Ectodermal cell (in vitro differentiated cells): Measurements from ENCODE around the gene KDM4B.
"Not testable (repeated sequence)": the region's sequence is repeated elsewhere in the genome, so short reads cannot be mapped to it uniquely, and the experiment has no call there.

Experiments used
- H3K27ac ChIP-seq: 2 replicates; pipeline ENCODE4 v1.7.0; 2013; ENCODE audit warnings: mild to moderate bottlenecking, low read depth, low read length; ENCODE audit not compliant: insufficient read depth, poor library complexity, severe bottlenecking
- H3K27me3 ChIP-seq: 2 replicates; pipeline ENCODE4 v1.7.0; 2013; ENCODE audit warnings: mild to moderate bottlenecking, low read length; ENCODE audit not compliant: insufficient read depth, control insufficient read depth, poor library complexity, severe bottlenecking
- H3K36me3 ChIP-seq: one replicate; pipeline ENCODE4 v1.7.0; 2013; ENCODE audit warnings: low read length; ENCODE audit not compliant: control insufficient read depth, insufficient read depth
- H3K4me1 ChIP-seq: one replicate; pipeline ENCODE4 v1.7.0; 2013; ENCODE audit warnings: low read length; ENCODE audit not compliant: control insufficient read depth, insufficient read depth
- H3K4me3 ChIP-seq: 2 replicates; pipeline ENCODE4 v1.7.0; 2013; ENCODE audit warnings: low read depth, low read length, control low read depth; ENCODE audit not compliant: insufficient read depth
- H3K9me3 ChIP-seq: 2 replicates; pipeline ENCODE4 v1.7.0; 2013; ENCODE audit warnings: mild to moderate bottlenecking, low read length, moderate library complexity; ENCODE audit not compliant: control insufficient read depth
- WGBS, 2 experiments: methylation state at CpG; one replicate each; pipeline ENCODE4 v1.1.7; 2013; ENCODE audit warnings: missing lambda C conversion rate in 2 of 2; 5-methylcytosine and 5-hydroxymethylcytosine counted together

KDM4B gene

GRCh38 chr19:5022066-5022860, 53.4 kb downstream of the KDM4B start:
- no peak overlapping the region for H3K27ac ChIP-seq
- H3K4me3 ChIP-seq: no peak overlapping the region
- H3K27me3 ChIP-seq: no peaks in the 10 kb centered on the region
- H3K9me3 ChIP-seq: no peaks in the 10 kb centered on the region
- H3K4me1 ChIP-seq: peaks cover 26% of the 10 kb centered on the region
- peaks cover 8% of the 10 kb centered on the region for H3K36me3 ChIP-seq
- WGBS, 2 experiments: 96% methylated on average over 16 of the region's 16 CpGs

GRCh38 chr19:5023128-5023571, 54.2 kb downstream of the KDM4B start:
- Histone ChIP-seq H3K36me3 (peaks cover 8% of the 10 kb centered on the region), H3K27me3 (no peaks in the 10 kb centered on the region), H3K27ac (no peak overlapping the region), H3K4me3 (no peak overlapping the region), H3K9me3 (no peaks in the 10 kb centered on the region), H3K4me1 (peaks cover 26% of the 10 kb centered on the region)
- WGBS, 2 experiments: 93 to 94% methylated on average over 19 of the region's 19 CpGs

- H3K27ac ChIP-seq: no peak overlapping the region
- peaks cover 26% of the 10 kb centered on the region for H3K4me1 ChIP-seq
- no peaks in the 10 kb centered on the region for H3K27me3 ChIP-seq
Measured at GRCh38 chr19:5024282-5024681, 55.4 kb downstream of the KDM4B start.

GRCh38 chr19:5025027-5025426, 56.1 kb downstream of the KDM4B start:
- H3K36me3 ChIP-seq: no peaks in the 10 kb centered on the region
- H3K9me3 ChIP-seq: no peaks in the 10 kb centered on the region
- peaks cover 26% of the 10 kb centered on the region for H3K4me1 ChIP-seq
- WGBS, 2 experiments: 83 to 91% methylated on average over 10 of the region's 10 CpGs
- H3K27ac ChIP-seq: peak overlapping the region; percentile 6
- H3K27me3 ChIP-seq: no peaks in the 10 kb centered on the region
- H3K4me3 ChIP-seq: no peak overlapping the region

More at GRCh38 chr19:5024282-5024681, 55.4 kb downstream of the KDM4B start:
- Histone ChIP-seq H3K4me3 (no peak overlapping the region), H3K36me3 (no peaks in the 10 kb centered on the region), H3K9me3 (no peaks in the 10 kb centered on the region)
- 86 to 88% methylated on average over 10 of the region's 10 CpGs for WGBS, 2 experiments

- Histone ChIP-seq H3K36me3 (no peaks in the 10 kb centered on the region), H3K4me1 (peaks cover 37% of the 10 kb centered on the region), H3K27ac (no peak overlapping the region), H3K4me3 (no peak overlapping the region), H3K27me3 (no peaks in the 10 kb centered on the region), H3K9me3 (no peaks in the 10 kb centered on the region)
- 92 to 94% methylated on average over 15 of the region's 15 CpGs for WGBS, 2 experiments
Measured at GRCh38 chr19:5026706-5027273, 57.9 kb downstream of the KDM4B start.

GRCh38 chr19:5028229-5028886, 59.4 kb downstream of the KDM4B start:
- Histone ChIP-seq H3K9me3 (no peaks in the 10 kb centered on the region), H3K36me3 (peaks cover 4% of the 10 kb centered on the region), H3K4me1 (peaks cover 37% of the 10 kb centered on the region), H3K4me3 (no peak overlapping the region), H3K27me3 (no peaks in the 10 kb centered on the region), H3K27ac (no peak overlapping the region)
- 94 to 95% methylated on average over 15 of the region's 15 CpGs for WGBS, 2 experiments

- H3K27me3 ChIP-seq, H3K9me3 ChIP-seq, H3K27ac ChIP-seq, H3K36me3 ChIP-seq, H3K4me3 ChIP-seq: not testable (repeated sequence)
- H3K4me1 ChIP-seq: peaks cover 27% of the 10 kb centered on the region
- WGBS, 2 experiments: 69 to 71% methylated on average over 12 of the region's 12 CpGs
Measured at GRCh38 chr19:5029596-5029995, 60.7 kb downstream of the KDM4B start.

GRCh38 chr19:5030136-5030820, 61.4 kb downstream of the KDM4B start:
- no peaks in the 10 kb centered on the region for H3K9me3 ChIP-seq
- H3K27ac ChIP-seq: no peak overlapping the region
- H3K4me3 ChIP-seq: no peak overlapping the region
- WGBS, 2 experiments: 94 to 95% methylated on average over 15 of the region's 15 CpGs
- peaks cover 25% of the 10 kb centered on the region for H3K4me1 ChIP-seq
- no peaks in the 10 kb centered on the region for H3K27me3 ChIP-seq
- H3K36me3 ChIP-seq: peaks cover 4% of the 10 kb centered on the region

GRCh38 chr19:5030822-5031221, 61.9 kb downstream of the KDM4B start:
- no peaks in the 10 kb centered on the region for H3K27me3 ChIP-seq
- no peaks in the 10 kb centered on the region for H3K9me3 ChIP-seq
- H3K36me3 ChIP-seq: peaks cover 4% of the 10 kb centered on the region
- H3K27ac ChIP-seq: no peak overlapping the region
- WGBS, 2 experiments: 94 to 96% methylated on average over 13 of the region's 13 CpGs
- H3K4me1 ChIP-seq: peaks cover 20% of the 10 kb centered on the region
- H3K4me3 ChIP-seq: no peak overlapping the region
